DMS153 (cell line): ENCODE results near the gene PCDHGC5.

ENCODE experiments used
- DNase-seq: peaks from one replicate; lab custom pipeline; 2025; lab: John Stamatoyannopoulos, UW

The PCDHGC5 gene

GRCh38 chr5:141529873-141530272 lies 41.0 kb downstream of the PCDHGC5 start:
- DNase-seq: no peak

GRCh38 chr5:141532726-141533125 lies 43.8 kb downstream of the PCDHGC5 start:
- no peak for DNase-seq

GRCh38 chr5:141533897-141534296 lies 45.0 kb downstream of the PCDHGC5 start:
- no peak for DNase-seq

- DNase-seq: no peak
Observed at GRCh38 chr5:141534492-141535213, 45.8 kb downstream of the PCDHGC5 start.
